Prostate gland (tissue), 2 donors: ENCODE results near the gene LMO2.

ENCODE experiments used
- POLR2A ChIP-seq: fragments of 450-650 bp; IDR thresholded peaks from one replicate; pipeline ENCODE4 v1.6.1; 2016; ENCODE audit warnings: antibody characterized with exemption, mild to moderate bottlenecking
- POLR2AphosphoS5 ChIP-seq: sonication (generic); formaldehyde crosslinking; IDR thresholded peaks from one replicate; pipeline ENCODE4 v1.6.1; 2017; ENCODE audit warnings: antibody characterized with exemption
- TF ChIP-seq, protein P1 (sequence below), 4 experiments: fragments of 200-600 bp in 2 of 4; fragments of 450-650 bp in 2 of 4; sonication (generic) in 2 of 4; IDR thresholded peaks; 1 replicate in 3 of 4; 2 replicates in 1 of 4; pipeline ENCODE4 v1.5.1; 2016 to 2019; ENCODE audit warnings: antibody characterized with exemption in 4 of 4, mild to moderate bottlenecking in 2 of 4, moderate library complexity in 2 of 4

DNA sequence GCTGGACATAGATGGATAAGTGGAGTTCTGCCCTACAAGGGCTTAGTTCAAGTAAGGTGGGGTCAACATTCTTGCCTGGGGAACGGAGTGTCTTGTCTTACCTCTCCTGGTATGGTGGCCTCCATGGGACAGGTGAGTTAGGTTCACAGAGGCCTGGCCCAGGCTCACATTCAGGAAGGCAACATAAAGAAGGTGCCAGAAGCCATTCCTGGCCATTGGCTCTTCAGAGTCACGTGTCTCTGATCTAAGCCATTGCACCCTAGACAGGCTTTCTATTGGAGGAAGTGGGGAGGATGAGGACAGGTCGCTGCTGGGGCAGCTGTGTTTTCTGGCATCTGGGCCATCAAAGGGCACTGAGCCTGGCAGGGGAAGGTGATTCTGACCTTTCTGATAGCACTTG is 14.8 kb downstream of the LMO2 start:
- TF ChIP-seq POLR2A (no peak), POLR2AphosphoS5 (no peak)
- TF ChIP-seq, protein P1, sequence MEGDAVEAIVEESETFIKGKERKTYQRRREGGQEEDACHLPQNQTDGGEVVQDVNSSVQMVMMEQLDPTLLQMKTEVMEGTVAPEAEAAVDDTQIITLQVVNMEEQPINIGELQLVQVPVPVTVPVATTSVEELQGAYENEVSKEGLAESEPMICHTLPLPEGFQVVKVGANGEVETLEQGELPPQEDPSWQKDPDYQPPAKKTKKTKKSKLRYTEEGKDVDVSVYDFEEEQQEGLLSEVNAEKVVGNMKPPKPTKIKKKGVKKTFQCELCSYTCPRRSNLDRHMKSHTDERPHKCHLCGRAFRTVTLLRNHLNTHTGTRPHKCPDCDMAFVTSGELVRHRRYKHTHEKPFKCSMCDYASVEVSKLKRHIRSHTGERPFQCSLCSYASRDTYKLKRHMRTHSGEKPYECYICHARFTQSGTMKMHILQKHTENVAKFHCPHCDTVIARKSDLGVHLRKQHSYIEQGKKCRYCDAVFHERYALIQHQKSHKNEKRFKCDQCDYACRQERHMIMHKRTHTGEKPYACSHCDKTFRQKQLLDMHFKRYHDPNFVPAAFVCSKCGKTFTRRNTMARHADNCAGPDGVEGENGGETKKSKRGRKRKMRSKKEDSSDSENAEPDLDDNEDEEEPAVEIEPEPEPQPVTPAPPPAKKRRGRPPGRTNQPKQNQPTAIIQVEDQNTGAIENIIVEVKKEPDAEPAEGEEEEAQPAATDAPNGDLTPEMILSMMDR (IDR thresholded peaks at IDR 0.05) = no peak
